HEK293T (cell line): ENCODE measurements around the gene PROK1.

Source experiments
- ARNT ChIP-seq: fragments of 450-650 bp; IDR thresholded peaks from 2 replicates; pipeline ENCODE4 v1.6.1; 2017; ENCODE audit warnings: mild to moderate bottlenecking
- BHLHE40 ChIP-seq: fragments of 450-650 bp; IDR thresholded peaks from 2 replicates; pipeline ENCODE4 v1.6.1; 2016; ENCODE audit warnings: mild to moderate bottlenecking, moderate library complexity, borderline replicate concordance
- FOXK2 ChIP-seq: fragments of 450-650 bp; IDR thresholded peaks from 2 replicates; pipeline ENCODE4 v1.6.1; 2016; ENCODE audit warnings: mild to moderate bottlenecking
- FOXM1 ChIP-seq: fragments of 450-650 bp; IDR thresholded peaks from 2 replicates; pipeline ENCODE4 v1.6.1; 2017; ENCODE audit warnings: mild to moderate bottlenecking, borderline replicate concordance
- HDGF ChIP-seq: fragments of 450-650 bp; IDR thresholded peaks from 2 replicates; pipeline ENCODE4 v1.6.1; 2017; ENCODE audit warnings: antibody characterized with exemption, borderline replicate concordance
- LEF1 ChIP-seq: fragments of 450-650 bp; IDR thresholded peaks from 2 replicates; pipeline ENCODE4 v1.6.1; 2017; ENCODE audit warnings: mild to moderate bottlenecking, borderline replicate concordance
- SP1 ChIP-seq: fragments of 450-650 bp; IDR thresholded peaks from 2 replicates; pipeline ENCODE4 v1.6.1; 2017
- TARDBP ChIP-seq: fragments of 450-650 bp; IDR thresholded peaks from 2 replicates; pipeline ENCODE4 v1.6.1; 2016
- ZNF384 ChIP-seq: fragments of 450-650 bp; IDR thresholded peaks from 2 replicates; pipeline ENCODE4 v1.6.1; 2016
- TF ChIP-seq, protein P1 (sequence below): fragments of 450-650 bp; IDR thresholded peaks from 2 replicates; pipeline ENCODE4 v1.6.1; 2016

DNA sequence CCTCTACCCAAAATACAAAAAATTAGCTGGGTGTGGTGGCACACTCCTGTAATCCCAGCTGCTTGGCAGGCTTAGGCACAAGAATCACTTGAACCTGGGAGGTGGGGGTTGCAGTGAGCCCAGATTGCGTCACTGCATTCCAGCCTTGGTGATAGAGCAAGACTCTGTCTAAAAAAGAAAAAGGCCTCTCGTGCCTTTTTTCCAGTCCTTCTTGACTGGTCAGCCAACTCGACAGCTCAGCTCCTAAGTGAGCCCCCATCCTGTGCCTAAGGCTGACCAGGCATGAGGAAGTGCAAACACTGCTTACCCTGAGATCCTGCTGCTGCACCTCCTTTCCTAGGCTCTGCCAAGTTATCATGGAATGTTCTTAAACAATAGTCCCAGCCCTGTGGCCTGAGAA lies 10.1 kb upstream of the PROK1 start:
- TF ChIP-seq TARDBP = no peak
- no peak for TF ChIP-seq LEF1
- TF ChIP-seq BHLHE40 = no peak
- TF ChIP-seq, protein P1, sequence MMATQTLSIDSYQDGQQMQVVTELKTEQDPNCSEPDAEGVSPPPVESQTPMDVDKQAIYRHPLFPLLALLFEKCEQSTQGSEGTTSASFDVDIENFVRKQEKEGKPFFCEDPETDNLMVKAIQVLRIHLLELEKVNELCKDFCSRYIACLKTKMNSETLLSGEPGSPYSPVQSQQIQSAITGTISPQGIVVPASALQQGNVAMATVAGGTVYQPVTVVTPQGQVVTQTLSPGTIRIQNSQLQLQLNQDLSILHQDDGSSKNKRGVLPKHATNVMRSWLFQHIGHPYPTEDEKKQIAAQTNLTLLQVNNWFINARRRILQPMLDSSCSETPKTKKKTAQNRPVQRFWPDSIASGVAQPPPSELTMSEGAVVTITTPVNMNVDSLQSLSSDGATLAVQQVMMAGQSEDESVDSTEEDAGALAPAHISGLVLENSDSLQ = no peak
- no peak for TF ChIP-seq SP1
- no peak for TF ChIP-seq ZNF384
- TF ChIP-seq HDGF = no peak
- TF ChIP-seq ARNT = no peak
- TF ChIP-seq FOXM1 = no peak
- TF ChIP-seq FOXK2 = no peak
